ENCODE results near the gene CRLF1.
A peak's percentile ranks its signal among the peaks of the same experiment; 100 is the strongest.

CRLF1 gene

GRCh38 chr19:18580311-18580710 is 26.3 kb downstream of the CRLF1 start:
- H3K4me3 ChIP-seq, result no peak overlapping the region
- DNase-seq (ENCODE audit: low read depth, low spot score), result no peak

GRCh38 chr19:18577365-18577914 is 29.2 kb downstream of the CRLF1 start:
- H3K36me3 ChIP-seq (ENCODE audit: insufficient read depth, low read length), result peaks cover 47% of the 10 kb centered on the region
- H3K4me3 ChIP-seq, result no peak overlapping the region
- H3K9me3 ChIP-seq (ENCODE audit: low read depth, low read length), result no peaks in the 10 kb centered on the region
- TF ChIP-seq FOXP2 (optimal IDR thresholded peaks at IDR 0.05; ENCODE audit: control extremely low read depth, extremely low read length, insufficient read depth), result no peak
- no peak for TF ChIP-seq EZH2 (IDR thresholded peaks at IDR 0.05)
- TF ChIP-seq POLR2AphosphoS5 (IDR thresholded peaks at IDR 0.05; ENCODE audit: borderline replicate concordance, low read depth, low read length), result no peak
- no peak for DNase-seq (ENCODE audit: low read depth, low spot score)
- peak overlapping the region; percentile 67; the same call in 1 of the 2 replicates for H3K27ac ChIP-seq
- no peak overlapping the region for H3K9ac ChIP-seq (ENCODE audit: insufficient read length)

More at GRCh38 chr19:18580311-18580710, 26.3 kb downstream of the CRLF1 start:
- no peak overlapping the region for H3K9ac ChIP-seq (ENCODE audit: insufficient read length)
- H3K9me3 ChIP-seq (ENCODE audit: low read depth, low read length), result no peaks in the 10 kb centered on the region
- TF ChIP-seq FOXP2 (optimal IDR thresholded peaks at IDR 0.05; ENCODE audit: control extremely low read depth, extremely low read length, insufficient read depth) (no peak), POLR2AphosphoS5 (IDR thresholded peaks at IDR 0.05; ENCODE audit: borderline replicate concordance, low read depth, low read length) (no peak), EZH2 (IDR thresholded peaks at IDR 0.05) (no peak)
- no peak overlapping the region for H3K27ac ChIP-seq
- peaks cover 20% of the 10 kb centered on the region for H3K36me3 ChIP-seq (ENCODE audit: insufficient read depth, low read length)

GRCh38 chr19:18576383-18576782 is 30.2 kb downstream of the CRLF1 start:
- TF ChIP-seq FOXP2 (optimal IDR thresholded peaks at IDR 0.05; ENCODE audit: control extremely low read depth, extremely low read length, insufficient read depth), result no peak
- Histone ChIP-seq H3K9me3 (ENCODE audit: low read depth, low read length) (no peaks in the 10 kb centered on the region), H3K4me3 (no peak overlapping the region), H3K9ac (ENCODE audit: insufficient read length) (no peak overlapping the region), H3K36me3 (ENCODE audit: insufficient read depth, low read length) (peaks cover 47% of the 10 kb centered on the region), H3K27ac (peak overlapping the region; percentile 67; the same call in 1 of the 2 replicates)
- no peak for DNase-seq (ENCODE audit: low read depth, low spot score)

- no peak overlapping the region for H3K4me3 ChIP-seq
- peaks cover 47% of the 10 kb centered on the region for H3K36me3 ChIP-seq (ENCODE audit: insufficient read depth, low read length)
- TF ChIP-seq POLR2AphosphoS5 (IDR thresholded peaks at IDR 0.05; ENCODE audit: borderline replicate concordance, low read depth, low read length), result no peak
- TF ChIP-seq FOXP2 (optimal IDR thresholded peaks at IDR 0.05; ENCODE audit: control extremely low read depth, extremely low read length, insufficient read depth), result no peak
- TF ChIP-seq EZH2 (IDR thresholded peaks at IDR 0.05), result no peak
- H3K9me3 ChIP-seq (ENCODE audit: low read depth, low read length), result no peaks in the 10 kb centered on the region
- H3K9ac ChIP-seq (ENCODE audit: insufficient read length), result no peak overlapping the region
- no peak overlapping the region for H3K27ac ChIP-seq
- DNase-seq (ENCODE audit: low read depth, low spot score), result no peak
These were observed 31.8 kb downstream of the CRLF1 start for GRCh38 chr19:18574691-18575291.

- Histone ChIP-seq H3K27ac (peak within 1 kb of the TSS; percentile 73), H3K36me3 (ENCODE audit: insufficient read depth, low read length) (peaks cover 67% of the 10 kb centered on the region), H3K4me3 (peak within 1 kb of the TSS; percentile 99), H3K9ac (ENCODE audit: insufficient read length) (peak within 1 kb of the TSS; percentile 100), H3K9me3 (ENCODE audit: low read depth, low read length) (no peaks in the 10 kb centered on the region)
- TF ChIP-seq EZH2 (IDR thresholded peaks at IDR 0.05) (no peak), FOXP2 (optimal IDR thresholded peaks at IDR 0.05; ENCODE audit: control extremely low read depth, extremely low read length, insufficient read depth) (peak; percentile 84), POLR2AphosphoS5 (IDR thresholded peaks at IDR 0.05; ENCODE audit: borderline replicate concordance, low read depth, low read length) (peak; percentile 97)
- DNase-seq (ENCODE audit: low read depth, low spot score), result peak; percentile 70
These were observed 34.8 kb downstream of the CRLF1 start, which contains the start of gene UBA52 for GRCh38 chr19:18571564-18572344. Gene UBA52, plus strand, starts transcription at chr19:18571857. Its CDS starts 1,444 bp downstream, at chr19:18573301.

GRCh38 chr19:18568367-18568766 is 38.2 kb downstream of the CRLF1 start:
- Histone ChIP-seq H3K27ac (no peak overlapping the region), H3K9me3 (ENCODE audit: low read depth, low read length) (no peaks in the 10 kb centered on the region), H3K36me3 (ENCODE audit: insufficient read depth, low read length) (peaks cover 50% of the 10 kb centered on the region), H3K4me3 (no peak overlapping the region), H3K9ac (ENCODE audit: insufficient read length) (no peak overlapping the region)
- DNase-seq (ENCODE audit: low read depth, low spot score), result no peak
- TF ChIP-seq EZH2 (IDR thresholded peaks at IDR 0.05), result no peak
- no peak for TF ChIP-seq FOXP2 (optimal IDR thresholded peaks at IDR 0.05; ENCODE audit: control extremely low read depth, extremely low read length, insufficient read depth)
- TF ChIP-seq POLR2AphosphoS5 (IDR thresholded peaks at IDR 0.05; ENCODE audit: borderline replicate concordance, low read depth, low read length), result no peak

GRCh38 chr19:18566953-18567352 is 39.6 kb downstream of the CRLF1 start:
- no peak overlapping the region for H3K9ac ChIP-seq (ENCODE audit: insufficient read length)
- DNase-seq (ENCODE audit: low read depth, low spot score), result no peak
- H3K27ac ChIP-seq, result no peak overlapping the region
- no peaks in the 10 kb centered on the region for H3K9me3 ChIP-seq (ENCODE audit: low read depth, low read length)
- TF ChIP-seq FOXP2 (optimal IDR thresholded peaks at IDR 0.05; ENCODE audit: control extremely low read depth, extremely low read length, insufficient read depth) (no peak), EZH2 (IDR thresholded peaks at IDR 0.05) (no peak), POLR2AphosphoS5 (IDR thresholded peaks at IDR 0.05; ENCODE audit: borderline replicate concordance, low read depth, low read length) (no peak)
- H3K36me3 ChIP-seq (ENCODE audit: insufficient read depth, low read length), result peaks cover 52% of the 10 kb centered on the region; the same call in 1 of the 2 replicates
- H3K4me3 ChIP-seq, result no peak overlapping the region

- no peak overlapping the region for H3K27ac ChIP-seq
- H3K36me3 ChIP-seq (ENCODE audit: insufficient read depth, low read length), result peaks cover 35% of the 10 kb centered on the region; the same call in 1 of the 2 replicates
- DNase-seq (ENCODE audit: low read depth, low spot score), result no peak
- H3K9ac ChIP-seq (ENCODE audit: insufficient read length), result no peak overlapping the region
- no peak for TF ChIP-seq EZH2 (IDR thresholded peaks at IDR 0.05)
- no peak for TF ChIP-seq FOXP2 (optimal IDR thresholded peaks at IDR 0.05; ENCODE audit: control extremely low read depth, extremely low read length, insufficient read depth)
- no peak for TF ChIP-seq POLR2AphosphoS5 (IDR thresholded peaks at IDR 0.05; ENCODE audit: borderline replicate concordance, low read depth, low read length)
- no peaks in the 10 kb centered on the region for H3K9me3 ChIP-seq (ENCODE audit: low read depth, low read length)
- no peak overlapping the region for H3K4me3 ChIP-seq
These were observed 44.5 kb downstream of the CRLF1 start for GRCh38 chr19:18562086-18562485.
